Measurements from ENCODE around the gene ITGA6. TPM values are rescaled to one million over a fixed set of nuclear protein-coding genes. Genes with fewer than 3 reads are reported as not detected.

The ITGA6 gene
- polyA plus RNA-seq: 10 to 100 TPM; 33.2 to 81.0 (median 48.4) TPM
- long read RNA-seq, donor 1: 0 reads
- long read RNA-seq, donor 2, full-length matches to known transcripts: 4 of 4 reads
- long read RNA-seq, donor 2, partial matches to known transcripts: 0 of 4 reads
- long read RNA-seq, donor 2, other reads (novel, unspliced or antisense): 0 of 4 reads
- long read RNA-seq, donor 3, partial matches to known transcripts: 6 of 6 reads
- long read RNA-seq, donor 3, other reads (novel, unspliced or antisense): 0 of 6 reads
- long read RNA-seq, donor 4: 0 reads
- long read RNA-seq, donor 5: 0 reads
- long read RNA-seq, donor 6, full-length matches to known transcripts: 1 of 1 reads
- long read RNA-seq, donor 6, partial matches to known transcripts: 0 of 1 reads
- long read RNA-seq, donor 6, other reads (novel, unspliced or antisense): 0 of 1 reads
- long read RNA-seq, donor 7: 0 reads
- long read RNA-seq, donor 8: 0 reads
- long read RNA-seq, donor 9, partial matches to known transcripts: 6 of 6 reads
- long read RNA-seq, donor 9, other reads (novel, unspliced or antisense): 0 of 6 reads
- long read RNA-seq, donor 10, full-length matches to known transcripts: 4 of 12 reads
- long read RNA-seq, donor 10, partial matches to known transcripts: 8 of 12 reads
- long read RNA-seq, donor 10, other reads (novel, unspliced or antisense): 0 of 12 reads

- Histone ChIP-seq H3K4me3 (ENCODE audit: low read depth in 1 of 3, low read length in 3 of 3) (peak within 1 kb of the TSS; percentile 59 to 97 (median 83)), H3K36me3 (ENCODE audit: control insufficient read depth in 3 of 3, insufficient read depth in 2 of 3, low read depth in 1 of 3, low read length in 3 of 3) (no peaks in the 10 kb centered on the region), H3K27me3 (ENCODE audit: control insufficient read depth in 3 of 3, insufficient read depth in 3 of 3, low read length in 3 of 3) (no peaks in the 10 kb centered on the region), H3K27ac (ENCODE audit: low read depth in 1 of 3, low read length in 2 of 3) (peak within 1 kb of the TSS; percentile 92 to 100 (median 98)), H3K9me3 (ENCODE audit: control insufficient read depth in 2 of 2, insufficient read depth in 1 of 2, low read depth in 1 of 2, low read length in 1 of 2) (no peaks in the 10 kb centered on the region), H3K4me1 (ENCODE audit: control insufficient read depth in 3 of 3, insufficient read depth in 2 of 3, low read depth in 1 of 3, low read length in 2 of 3) (peaks cover 4 to 26% (median 5%) of the 10 kb centered on the region in 3 donors)
- 0 to 1% (median 1%) methylated on average over 42 to 79 of the region's 79 CpGs for WGBS, 3 donors
- FAIRE-seq: no peak
- DNase-seq: peak; percentile 93 to 95
Observed at GRCh38 chr2:172427256-172427989, at the start of gene ITGA6. Gene ITGA6 (plus strand): TSS chr2:172427586.

- peak in 1 of 2 donors; percentile 27 for DNase-seq
- WGBS, 3 donors: 61 to 67% (median 64%) methylated on average over 8 of the region's 8 CpGs
- no peak overlapping the region for H3K4me3 ChIP-seq (ENCODE audit: low read depth in 1 of 3, low read length in 3 of 3)
- no peak for FAIRE-seq
- H3K27ac ChIP-seq (ENCODE audit: low read depth in 1 of 3, low read length in 2 of 3): no peak overlapping the region
- H3K9me3 ChIP-seq (ENCODE audit: control insufficient read depth in 2 of 2, insufficient read depth in 1 of 2, low read depth in 1 of 2, low read length in 1 of 2): no peaks in the 10 kb centered on the region
- H3K4me1 ChIP-seq (ENCODE audit: control insufficient read depth in 3 of 3, insufficient read depth in 2 of 3, low read depth in 1 of 3, low read length in 2 of 3): peaks cover 0 to 11% (median 2%) of the 10 kb centered on the region in 3 donors
- no peaks in the 10 kb centered on the region for H3K27me3 ChIP-seq (ENCODE audit: control insufficient read depth in 3 of 3, insufficient read depth in 3 of 3, low read length in 3 of 3)
- H3K36me3 ChIP-seq (ENCODE audit: control insufficient read depth in 3 of 3, insufficient read depth in 2 of 3, low read depth in 1 of 3, low read length in 3 of 3): no peaks in the 10 kb centered on the region
Observed at GRCh38 chr2:172380436-172381274, 46.7 kb upstream of the ITGA6 start.

GRCh38 chr2:172381275-172382027 lies 45.9 kb upstream of the ITGA6 start:
- Histone ChIP-seq H3K4me1 (ENCODE audit: control insufficient read depth in 3 of 3, insufficient read depth in 2 of 3, low read depth in 1 of 3, low read length in 2 of 3) (peaks cover 0 to 11% (median 0%) of the 10 kb centered on the region in 3 donors), H3K9me3 (ENCODE audit: control insufficient read depth in 2 of 2, insufficient read depth in 1 of 2, low read depth in 1 of 2, low read length in 1 of 2) (no peaks in the 10 kb centered on the region), H3K4me3 (ENCODE audit: low read depth in 1 of 3, low read length in 3 of 3) (no peak overlapping the region), H3K27ac (ENCODE audit: low read depth in 1 of 3, low read length in 2 of 3) (no peak overlapping the region), H3K36me3 (ENCODE audit: control insufficient read depth in 3 of 3, insufficient read depth in 2 of 3, low read depth in 1 of 3, low read length in 3 of 3) (no peaks in the 10 kb centered on the region), H3K27me3 (ENCODE audit: control insufficient read depth in 3 of 3, insufficient read depth in 3 of 3, low read length in 3 of 3) (no peaks in the 10 kb centered on the region)
- FAIRE-seq: no peak
- WGBS, 3 donors: 71 to 78% (median 71%) methylated on average over 3 of the region's 3 CpGs
- DNase-seq: no peak

- H3K27me3 ChIP-seq (ENCODE audit: control insufficient read depth in 3 of 3, insufficient read depth in 3 of 3, low read length in 3 of 3): no peaks in the 10 kb centered on the region
- DNase-seq: no peak
- no peaks in the 10 kb centered on the region for H3K9me3 ChIP-seq (ENCODE audit: control insufficient read depth in 2 of 2, insufficient read depth in 1 of 2, low read depth in 1 of 2, low read length in 1 of 2)
- H3K36me3 ChIP-seq (ENCODE audit: control insufficient read depth in 3 of 3, insufficient read depth in 2 of 3, low read depth in 1 of 3, low read length in 3 of 3): no peaks in the 10 kb centered on the region
- H3K27ac ChIP-seq (ENCODE audit: low read depth in 1 of 3, low read length in 2 of 3): no peak overlapping the region
- no peak for FAIRE-seq
- 63 to 66% (median 66%) methylated on average over 4 of the region's 4 CpGs for WGBS, 3 donors
- no peak overlapping the region for H3K4me3 ChIP-seq (ENCODE audit: low read depth in 1 of 3, low read length in 3 of 3)
- H3K4me1 ChIP-seq (ENCODE audit: control insufficient read depth in 3 of 3, insufficient read depth in 2 of 3, low read depth in 1 of 3, low read length in 2 of 3): peaks cover 0 to 14% (median 0%) of the 10 kb centered on the region in 3 donors
Observed at GRCh38 chr2:172387361-172387760, 40.0 kb upstream of the ITGA6 start.

- Histone ChIP-seq H3K27me3 (ENCODE audit: control insufficient read depth in 3 of 3, insufficient read depth in 3 of 3, low read length in 3 of 3) (no peaks in the 10 kb centered on the region), H3K4me1 (ENCODE audit: control insufficient read depth in 3 of 3, insufficient read depth in 2 of 3, low read depth in 1 of 3, low read length in 2 of 3) (peaks cover 0 to 14% (median 2%) of the 10 kb centered on the region in 3 donors), H3K27ac (ENCODE audit: low read depth in 1 of 3, low read length in 2 of 3) (peak overlapping the region in 1 of 3 donors; percentile 22), H3K4me3 (ENCODE audit: low read depth in 1 of 3, low read length in 3 of 3) (no peak overlapping the region), H3K9me3 (ENCODE audit: control insufficient read depth in 2 of 2, insufficient read depth in 1 of 2, low read depth in 1 of 2, low read length in 1 of 2) (no peaks in the 10 kb centered on the region), H3K36me3 (ENCODE audit: control insufficient read depth in 3 of 3, insufficient read depth in 2 of 3, low read depth in 1 of 3, low read length in 3 of 3) (no peaks in the 10 kb centered on the region)
- WGBS, 3 donors: 18 to 39% (median 35%) methylated on average over 4 of the region's 4 CpGs
- DNase-seq (peak; percentile 71 to 80), FAIRE-seq (no peak)
Observed at GRCh38 chr2:172389685-172390339, 37.6 kb upstream of the ITGA6 start.

- H3K4me3 ChIP-seq (ENCODE audit: low read depth in 1 of 3, low read length in 3 of 3): no peak overlapping the region
- no peak for DNase-seq
- H3K36me3 ChIP-seq (ENCODE audit: control insufficient read depth in 3 of 3, insufficient read depth in 2 of 3, low read depth in 1 of 3, low read length in 3 of 3): no peaks in the 10 kb centered on the region
- FAIRE-seq: no peak
- H3K4me1 ChIP-seq (ENCODE audit: control insufficient read depth in 3 of 3, insufficient read depth in 2 of 3, low read depth in 1 of 3, low read length in 2 of 3): peaks cover 0 to 14% (median 2%) of the 10 kb centered on the region in 3 donors
- H3K27ac ChIP-seq (ENCODE audit: low read depth in 1 of 3, low read length in 2 of 3): no peak overlapping the region
- H3K27me3 ChIP-seq (ENCODE audit: control insufficient read depth in 3 of 3, insufficient read depth in 3 of 3, low read length in 3 of 3): no peaks in the 10 kb centered on the region
- H3K9me3 ChIP-seq (ENCODE audit: control insufficient read depth in 2 of 2, insufficient read depth in 1 of 2, low read depth in 1 of 2, low read length in 1 of 2): no peaks in the 10 kb centered on the region
- 62 to 80% (median 75%) methylated on average over 1 of the region's 1 CpG for WGBS, 3 donors
Observed at GRCh38 chr2:172394002-172394401, 33.4 kb upstream of the ITGA6 start.

- FAIRE-seq: no peak
- no peaks in the 10 kb centered on the region for H3K27me3 ChIP-seq (ENCODE audit: control insufficient read depth in 3 of 3, insufficient read depth in 3 of 3, low read length in 3 of 3)
Observed at GRCh38 chr2:172395503-172395902, 31.9 kb upstream of the ITGA6 start.

More at GRCh38 chr2:172395503-172395902, 31.9 kb upstream of the ITGA6 start:
- H3K36me3 ChIP-seq (ENCODE audit: control insufficient read depth in 3 of 3, insufficient read depth in 2 of 3, low read depth in 1 of 3, low read length in 3 of 3): no peaks in the 10 kb centered on the region
- no peak overlapping the region for H3K4me3 ChIP-seq (ENCODE audit: low read depth in 1 of 3, low read length in 3 of 3)
- no peak overlapping the region for H3K27ac ChIP-seq (ENCODE audit: low read depth in 1 of 3, low read length in 2 of 3)
- H3K9me3 ChIP-seq (ENCODE audit: control insufficient read depth in 2 of 2, insufficient read depth in 1 of 2, low read depth in 1 of 2, low read length in 1 of 2): no peaks in the 10 kb centered on the region
- 34 to 51% (median 44%) methylated on average over 3 of the region's 3 CpGs for WGBS, 3 donors
- H3K4me1 ChIP-seq (ENCODE audit: control insufficient read depth in 3 of 3, insufficient read depth in 2 of 3, low read depth in 1 of 3, low read length in 2 of 3): peaks cover 0 to 6% (median 2%) of the 10 kb centered on the region in 3 donors
- DNase-seq: no peak
